ENCODE data around the gene ZNF57. TPM values are rescaled to one million over a fixed set of nuclear protein-coding genes. Genes with fewer than 3 reads are reported as not detected.
"Not testable (repeated sequence)": the region's sequence is repeated elsewhere in the genome, so short reads cannot be mapped to it uniquely, and the experiment has no call there.

ZNF57 gene
- polyA plus RNA-seq, 4 donors: 4.9 to 9.2 (median 7.7) TPM

DNA sequence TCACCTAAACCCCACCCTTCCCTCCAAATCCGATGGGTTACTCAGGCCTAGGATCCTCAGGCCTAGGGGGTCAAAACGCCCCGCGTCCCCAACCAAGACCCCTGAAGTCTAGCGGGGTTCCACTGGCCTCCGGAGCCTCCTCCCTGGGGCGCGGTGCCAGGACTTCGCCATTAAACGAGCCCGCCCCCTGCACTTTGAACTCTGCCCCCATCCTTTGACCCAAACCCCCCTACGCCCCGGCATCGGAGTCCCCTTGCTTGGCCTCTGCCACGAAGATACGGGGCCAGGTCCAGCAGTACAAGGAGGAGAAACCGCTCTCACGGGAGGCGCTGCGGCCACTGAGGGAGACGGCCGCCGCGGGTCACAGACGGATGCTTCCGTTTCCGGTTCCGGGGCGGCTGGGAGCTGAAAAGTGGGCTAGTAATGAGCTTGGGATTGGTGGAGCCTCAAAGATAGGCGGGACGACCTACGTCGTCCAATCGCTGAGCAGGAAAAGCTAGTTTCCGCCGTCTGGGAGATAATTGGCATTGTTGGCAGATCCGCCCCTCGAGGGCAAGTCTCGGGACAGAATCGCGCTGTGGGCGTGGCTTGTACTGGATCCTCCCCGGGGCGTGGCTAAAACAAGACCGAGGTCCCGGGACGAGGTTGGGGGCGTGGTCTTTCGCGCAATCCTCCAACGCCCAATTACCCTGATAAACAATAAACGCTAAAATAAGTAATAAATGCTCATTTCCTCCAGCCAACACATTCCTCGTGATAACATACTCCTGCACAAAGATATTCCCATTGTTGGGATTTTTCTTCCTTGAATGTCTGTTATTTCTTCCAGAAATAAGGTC is 49.8 kb downstream of the ZNF57 start:
- DNase-seq (ENCODE audit: low read depth in 4 of 4, low spot score in 3 of 4): peak; percentile 99 to 100 (median 99)

DNA sequence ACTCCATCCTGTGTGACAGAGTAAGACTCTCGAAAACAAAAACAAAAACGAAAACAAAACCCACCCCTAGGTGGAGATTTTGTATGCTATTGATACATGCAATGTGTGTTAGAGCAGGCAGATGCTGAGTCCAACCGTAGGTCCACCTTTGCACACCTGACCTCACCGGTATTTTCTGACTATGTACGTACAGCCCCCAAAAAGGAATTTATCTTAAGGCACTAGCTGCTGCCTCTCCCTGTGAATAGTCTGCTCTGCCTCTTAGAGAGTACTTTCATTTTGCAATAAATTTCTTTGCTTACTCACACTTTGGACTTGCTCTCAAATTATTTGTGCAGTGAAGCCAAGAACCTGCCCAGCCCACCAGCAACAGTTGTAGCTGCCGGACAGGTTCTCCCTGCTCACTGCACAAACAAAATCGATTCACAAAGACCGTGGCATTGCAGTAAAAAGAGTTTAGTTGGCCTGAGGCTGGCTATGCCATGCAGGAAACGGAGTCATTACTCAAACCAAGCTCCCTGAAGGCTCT is 52.3 kb downstream of the ZNF57 start:
- DNase-seq (ENCODE audit: low read depth in 4 of 4, low spot score in 3 of 4): peak in 1 of 4 donors; percentile 45

DNA sequence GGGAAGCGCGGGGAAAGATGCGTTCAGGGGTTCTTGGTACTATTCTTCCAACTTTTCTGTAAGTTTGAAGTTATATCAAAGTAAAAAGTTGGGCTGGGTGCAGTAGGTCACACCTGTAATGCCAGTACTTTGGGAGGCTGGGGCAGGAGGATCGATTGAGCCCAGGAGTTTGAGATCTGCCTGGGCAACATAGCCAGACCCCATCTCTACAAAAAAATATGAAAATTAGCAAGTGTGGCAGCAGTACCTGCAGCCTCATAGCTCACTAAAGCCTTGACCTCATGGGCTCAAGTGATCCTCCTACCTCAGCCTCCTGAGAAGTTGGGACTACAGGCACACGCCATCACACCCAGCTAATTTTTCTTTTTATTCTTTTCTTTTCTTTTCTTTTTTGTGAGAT is 56.4 kb downstream of the ZNF57 start:
- no peak for DNase-seq (ENCODE audit: low read depth in 4 of 4, low spot score in 3 of 4)

DNA sequence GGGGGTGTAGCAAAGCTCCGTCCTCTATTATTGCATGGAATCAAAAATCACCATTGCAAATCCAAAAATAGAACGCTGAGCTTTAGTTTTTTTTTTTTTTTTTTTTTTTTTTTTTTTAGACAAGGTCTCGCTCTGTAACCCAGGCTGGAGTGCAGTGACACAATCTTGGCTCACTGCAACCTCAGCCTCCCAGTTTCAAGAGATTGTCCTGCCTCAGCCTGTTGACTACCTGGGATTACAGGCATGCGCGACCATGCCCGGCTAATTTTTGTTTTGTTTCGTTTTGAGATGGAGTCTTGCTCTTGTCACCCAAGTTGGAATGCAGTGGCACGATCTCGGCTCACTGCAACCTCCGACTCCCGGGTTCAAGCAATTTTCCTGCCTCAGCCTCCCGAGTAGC is 59.4 kb downstream of the ZNF57 start:
- no peak for DNase-seq (ENCODE audit: low read depth in 4 of 4, low spot score in 3 of 4)

DNA sequence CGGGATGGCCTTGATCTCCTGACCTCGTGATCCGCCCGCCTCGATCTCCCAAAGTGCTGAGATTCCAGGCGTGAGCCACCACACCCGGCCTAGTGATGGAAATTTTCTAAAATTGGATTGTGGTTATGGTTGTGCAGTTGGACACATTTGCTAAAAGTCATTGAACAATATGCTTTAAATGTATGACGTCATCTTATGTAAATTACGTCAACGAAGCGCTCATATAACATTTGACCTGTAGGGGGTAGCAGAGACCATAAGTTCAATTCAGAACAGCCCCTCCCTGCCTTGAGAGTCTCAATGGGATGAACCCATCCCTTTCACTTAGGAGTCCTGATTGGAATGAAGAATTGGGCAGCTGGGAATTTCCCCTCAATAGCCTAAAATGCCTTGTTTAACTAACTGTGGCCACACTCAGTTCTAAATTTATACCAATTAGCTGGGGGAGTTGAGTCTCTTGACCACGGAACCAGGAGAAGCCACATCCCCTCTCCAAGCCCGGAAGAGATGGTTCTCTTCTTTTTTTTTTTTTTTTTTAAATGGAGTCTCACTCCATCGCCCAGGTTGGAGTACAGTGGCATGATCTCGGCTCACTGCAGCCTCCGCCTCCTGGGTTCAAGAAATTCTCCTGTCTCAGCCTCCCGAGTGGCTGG is 61.4 kb downstream of the ZNF57 start:
- peak in 1 of 4 donors; percentile 75 for DNase-seq (ENCODE audit: low read depth in 4 of 4, low spot score in 3 of 4)

DNA sequence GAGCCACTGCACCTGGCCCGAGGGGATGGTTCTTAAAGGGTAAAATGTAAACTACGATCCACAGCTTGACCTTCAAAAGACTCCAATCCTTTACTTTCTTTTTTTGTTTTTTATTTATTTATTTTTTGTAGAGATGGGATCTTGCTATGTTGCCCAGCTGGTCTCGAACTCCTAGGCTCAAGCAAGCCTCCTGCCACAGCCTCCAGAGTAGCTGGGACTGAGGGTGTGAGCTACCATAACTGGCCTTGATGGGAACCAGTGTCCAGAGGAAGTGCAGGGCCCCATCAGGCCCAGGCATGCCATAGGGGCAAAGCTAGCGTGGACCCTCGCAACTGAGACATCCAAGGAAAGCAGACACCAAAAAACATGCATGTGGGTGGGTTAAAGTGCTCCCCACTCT is 62.4 kb downstream of the ZNF57 start:
- DNase-seq (ENCODE audit: low read depth in 4 of 4, low spot score in 3 of 4): no peak

DNA sequence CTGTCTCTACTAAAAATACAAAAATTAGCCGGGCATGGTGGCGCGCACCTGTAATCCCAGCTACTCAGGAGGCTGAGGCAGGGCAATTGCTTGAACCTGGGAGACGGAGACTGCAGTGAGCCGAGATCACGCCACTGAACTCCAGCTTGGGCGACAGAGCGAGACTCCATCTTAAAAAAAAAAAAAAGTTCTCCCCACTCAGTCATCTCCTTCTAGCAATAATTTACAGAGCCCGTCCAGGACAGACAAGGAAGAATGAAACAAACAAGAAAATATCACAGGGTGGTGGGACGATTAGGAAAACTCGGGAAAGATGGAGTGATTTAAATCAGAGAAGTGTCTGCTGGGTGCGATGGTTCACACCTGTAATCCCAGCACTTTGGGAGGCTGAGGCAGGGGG is 62.9 kb downstream of the ZNF57 start:
- DNase-seq (ENCODE audit: low read depth in 4 of 4, low spot score in 3 of 4): not testable (repeated sequence)

DNA sequence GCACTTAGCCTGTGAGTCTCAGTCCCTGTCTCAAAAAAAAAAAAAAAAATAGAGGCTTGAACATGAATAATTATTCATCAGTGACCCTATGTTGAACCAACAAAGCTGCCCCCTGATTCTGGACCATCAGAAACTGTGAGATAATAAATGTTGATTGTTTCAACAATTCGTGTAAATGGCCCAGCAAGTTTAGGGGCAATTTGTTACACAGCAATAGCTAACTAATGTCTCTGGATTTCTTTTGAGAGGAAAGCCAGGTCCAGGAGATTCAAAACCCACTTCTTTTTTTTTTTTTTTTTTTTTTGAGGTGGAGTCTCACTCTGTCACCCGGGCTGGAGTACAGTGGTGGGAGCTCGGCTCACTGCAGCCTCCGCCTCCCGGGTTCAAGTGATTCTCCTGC is 64.1 kb downstream of the ZNF57 start:
- no peak for DNase-seq (ENCODE audit: low read depth in 4 of 4, low spot score in 3 of 4)

DNA sequence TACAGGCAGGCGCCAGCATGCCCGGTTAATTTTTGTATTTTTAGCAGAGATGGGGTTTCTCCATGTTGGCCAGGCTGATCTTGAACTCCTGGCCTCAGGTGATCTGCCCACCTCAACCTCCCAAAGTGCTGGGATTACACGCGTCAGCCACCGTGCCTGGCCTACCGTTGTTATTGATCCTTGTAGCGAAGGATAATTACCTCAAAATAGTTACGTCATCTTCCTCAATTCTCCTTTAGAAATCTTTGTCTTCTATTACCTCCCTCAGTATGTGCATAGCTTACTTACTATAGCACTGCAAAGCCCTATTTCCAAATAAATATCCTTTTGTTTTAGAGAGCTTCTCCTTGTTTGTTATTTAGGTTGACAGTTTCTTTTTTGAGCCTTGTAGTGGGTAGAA is 67.2 kb downstream of the ZNF57 start:
- DNase-seq (ENCODE audit: low read depth in 4 of 4, low spot score in 3 of 4): no peak

Other genes starting within 250 kb of the ZNF57 start
- 1 to 10 TPM; 5.3 to 7.1 (median 5.5) TPM for gene GNG7, start 198.2 kb upstream of the ZNF57 start, polyA plus RNA-seq (ENCODE audit: insufficient read length in 4 of 4)
- 1 to 10 TPM; 3.2 to 5.3 (median 3.5) TPM for gene DIRAS1, start 179.6 kb upstream of the ZNF57 start, polyA plus RNA-seq (ENCODE audit: insufficient read length in 4 of 4)
- gene SLC39A3, start 160.9 kb upstream of the ZNF57 start, polyA plus RNA-seq (ENCODE audit: insufficient read length in 4 of 4): 10 to 100 TPM; 23.8 to 31.5 (median 27.1) TPM
- gene SGTA, start 117.7 kb upstream of the ZNF57 start, polyA plus RNA-seq (ENCODE audit: insufficient read length in 4 of 4): 10 to 100 TPM; 41.8 to 64.0 (median 50.8) TPM
- gene THOP1, start 115.4 kb upstream of the ZNF57 start, polyA plus RNA-seq (ENCODE audit: insufficient read length in 4 of 4): 10 to 100 TPM; 28.9 to 62.2 (median 41.2) TPM
- gene ZNF554, start 81.1 kb upstream of the ZNF57 start, polyA plus RNA-seq (ENCODE audit: insufficient read length in 4 of 4): 1 to 10 TPM; 7.4 to 9.9 (median 9.2) TPM
- 10 to 100 TPM; 10.0 to 14.7 (median 11.9) TPM for gene ZNF555, start 59.5 kb upstream of the ZNF57 start, polyA plus RNA-seq (ENCODE audit: insufficient read length in 4 of 4)
- gene ZNF556, start 33.6 kb upstream of the ZNF57 start, polyA plus RNA-seq (ENCODE audit: insufficient read length in 4 of 4): 1 to 10 TPM in 2 of 4 donors, under 1 TPM in 2; 0.58 to 1.3 (median 1.0) TPM
- gene ZNF77, start 44.0 kb downstream of the ZNF57 start, polyA plus RNA-seq (ENCODE audit: insufficient read length in 4 of 4): 1 to 10 TPM; 6.5 to 8.1 (median 7.3) TPM
- 10 to 100 TPM in 1 of 4 donors, 1 to 10 TPM in 3; 1.9 to 10.5 (median 7.5) TPM for gene TLE6, start 76.6 kb downstream of the ZNF57 start, polyA plus RNA-seq (ENCODE audit: insufficient read length in 4 of 4)
- gene TLE2, start 128.4 kb downstream of the ZNF57 start, polyA plus RNA-seq (ENCODE audit: insufficient read length in 4 of 4): 10 to 100 TPM; 39.1 to 68.7 (median 43.7) TPM
- gene TLE5, start 161.6 kb downstream of the ZNF57 start, polyA plus RNA-seq (ENCODE audit: insufficient read length in 4 of 4): 100 to 1,000 TPM; 425 to 627 (median 469) TPM
- 10 to 100 TPM; 49.1 to 58.9 (median 54.2) TPM for gene GNA11, start 193.4 kb downstream of the ZNF57 start, polyA plus RNA-seq (ENCODE audit: insufficient read length in 4 of 4)
- 1 to 10 TPM in 3 of 4 donors, under 1 TPM in 1; 0.96 to 2.2 (median 1.1) TPM for gene GNA15, start 235.1 kb downstream of the ZNF57 start, polyA plus RNA-seq (ENCODE audit: insufficient read length in 4 of 4)